ENCODE results near the gene STARD6. TPM values are rescaled to one million over a fixed set of nuclear protein-coding genes. Genes with fewer than 3 reads are reported as not detected.
"Not testable (repeated sequence)": the region's sequence is repeated elsewhere in the genome, so short reads cannot be mapped to it uniquely, and the experiment has no call there.

STARD6 gene
- polyA plus RNA-seq, 3 donors = 0.30 to 0.82 (median 0.42) TPM

DNA sequence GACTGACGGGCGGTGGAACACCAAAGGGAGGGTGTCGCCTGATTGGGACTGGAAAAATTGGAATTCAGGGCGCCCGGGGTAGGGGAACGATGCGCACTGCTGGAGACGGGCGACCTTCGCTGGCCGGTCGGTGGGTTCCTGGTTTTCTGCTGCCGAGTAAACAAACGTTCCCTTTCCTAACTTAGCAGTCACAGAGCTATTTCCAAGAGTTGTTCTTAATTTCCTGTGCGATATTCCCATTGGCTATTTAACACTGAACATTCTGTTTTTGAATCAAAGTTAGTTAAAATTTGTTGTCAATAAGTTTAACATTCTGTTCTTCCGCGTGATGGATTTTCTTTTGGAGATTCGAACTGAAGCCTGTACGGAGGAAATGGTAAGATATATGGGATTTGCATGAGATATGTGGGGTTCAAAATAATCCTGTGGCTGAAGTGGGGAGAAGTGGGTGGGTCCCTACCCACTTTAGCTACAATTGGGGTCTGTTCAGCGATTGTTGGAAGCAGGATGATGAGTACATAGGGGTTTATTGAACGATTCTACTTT is 910 bp upstream of the STARD6 start:
- peak in 8 of 11 donors; percentile 7 to 35 (median 23) for DNase-seq (ENCODE audit: extremely low read depth in 1 of 11, low read depth in 9 of 11, low spot score in 4 of 11)

DNA sequence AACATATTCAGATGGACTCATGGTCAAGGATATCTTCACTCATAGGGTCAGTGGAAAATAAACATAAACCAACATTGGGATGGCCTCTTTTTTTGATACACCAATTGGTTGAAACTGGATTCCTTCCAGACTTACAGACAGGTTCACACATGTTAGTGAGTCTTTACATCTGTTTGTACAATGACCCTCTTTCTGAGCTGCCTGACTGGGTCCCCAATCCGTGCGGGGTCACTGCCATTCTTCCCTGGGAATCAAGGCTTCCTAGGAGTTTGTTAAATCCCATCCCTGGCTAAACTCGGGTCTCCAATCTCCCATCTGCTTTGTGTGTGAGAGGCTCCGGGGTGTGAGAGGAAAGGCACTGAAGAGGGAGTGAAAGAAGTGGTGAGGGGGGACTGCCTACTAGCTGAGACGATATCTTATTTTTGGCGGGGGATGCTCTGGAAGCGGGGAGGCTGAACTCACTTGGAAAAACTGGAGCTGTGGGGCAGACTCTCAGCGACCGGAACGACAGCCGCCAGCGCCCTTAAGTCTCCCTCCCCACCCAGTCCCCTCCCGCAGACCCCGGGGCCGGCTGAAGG is 487 bp downstream of the STARD6 start:
- peak in 7 of 11 donors; percentile 1 to 17 (median 9) for DNase-seq (ENCODE audit: extremely low read depth in 1 of 11, low read depth in 9 of 11, low spot score in 4 of 11)

- DNase-seq (ENCODE audit: extremely low read depth in 1 of 11, low read depth in 9 of 11, low spot score in 4 of 11) = no peak
These were observed 6.5 kb downstream of the STARD6 start for GRCh38 chr18:54351186-54351585.

GRCh38 chr18:54338230-54338629 is 19.4 kb downstream of the STARD6 start:
- no peak for DNase-seq (ENCODE audit: extremely low read depth in 1 of 11, low read depth in 9 of 11, low spot score in 4 of 11)

GRCh38 chr18:54335638-54336173 is 22.0 kb downstream of the STARD6 start:
- no peak for DNase-seq (ENCODE audit: extremely low read depth in 1 of 11, low read depth in 9 of 11, low spot score in 4 of 11)

- DNase-seq (ENCODE audit: extremely low read depth in 1 of 11, low read depth in 9 of 11, low spot score in 4 of 11) = no peak
These were observed 26.7 kb downstream of the STARD6 start for GRCh38 chr18:54330768-54331548.

- no peak for DNase-seq (ENCODE audit: extremely low read depth in 1 of 11, low read depth in 9 of 11, low spot score in 4 of 11)
These were observed 27.9 kb downstream of the STARD6 start for GRCh38 chr18:54329787-54330186.

- no peak for DNase-seq (ENCODE audit: extremely low read depth in 1 of 11, low read depth in 9 of 11, low spot score in 4 of 11)
These were observed 29.8 kb downstream of the STARD6 start for GRCh38 chr18:54327818-54328217.

DNA sequence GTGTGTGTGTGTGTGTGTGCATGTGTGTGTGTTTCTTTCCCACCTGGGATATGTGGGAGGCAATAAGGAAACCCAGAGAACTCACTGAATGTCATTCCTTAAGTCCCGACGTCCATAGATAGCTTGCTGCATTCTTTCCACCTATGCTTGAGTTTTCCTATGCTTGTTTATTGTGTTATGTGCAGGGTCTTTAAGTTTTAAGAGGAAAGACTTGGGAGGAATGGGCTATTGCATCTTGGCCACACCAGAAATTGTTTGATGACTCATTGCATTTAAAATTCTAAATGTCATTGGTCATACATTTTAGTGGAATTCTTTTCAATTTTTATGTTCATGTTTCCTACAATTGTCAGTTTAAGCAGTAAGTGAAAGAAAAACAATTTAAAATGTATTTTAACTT is 33.7 kb downstream of the STARD6 start:
- no peak for DNase-seq (ENCODE audit: extremely low read depth in 1 of 11, low read depth in 9 of 11, low spot score in 4 of 11)

DNA sequence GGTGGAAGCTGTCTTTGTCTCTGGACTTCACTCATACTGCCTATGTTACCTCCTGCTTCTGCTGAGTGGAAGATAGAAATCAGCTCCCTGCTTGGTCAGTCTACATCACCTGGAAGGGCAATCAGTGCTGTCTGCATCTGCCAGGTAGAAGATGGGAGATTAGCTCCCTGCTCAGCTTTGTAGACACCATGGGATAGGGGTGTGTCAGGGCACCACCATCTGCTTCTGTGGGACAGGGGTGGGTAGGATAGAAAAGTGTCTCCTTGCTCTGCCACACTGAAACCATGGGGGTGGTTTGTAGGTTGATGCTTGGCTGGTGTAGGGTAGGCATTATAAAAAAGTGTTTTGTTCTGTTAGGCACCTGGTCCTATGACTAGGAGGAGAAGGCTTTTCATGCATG is 34.1 kb downstream of the STARD6 start:
- no peak for DNase-seq (ENCODE audit: extremely low read depth in 1 of 11, low read depth in 9 of 11, low spot score in 4 of 11)

- DNase-seq (ENCODE audit: extremely low read depth in 1 of 11, low read depth in 9 of 11, low spot score in 4 of 11) = no peak
These were observed 41.4 kb downstream of the STARD6 start for GRCh38 chr18:54316071-54316820.

DNA sequence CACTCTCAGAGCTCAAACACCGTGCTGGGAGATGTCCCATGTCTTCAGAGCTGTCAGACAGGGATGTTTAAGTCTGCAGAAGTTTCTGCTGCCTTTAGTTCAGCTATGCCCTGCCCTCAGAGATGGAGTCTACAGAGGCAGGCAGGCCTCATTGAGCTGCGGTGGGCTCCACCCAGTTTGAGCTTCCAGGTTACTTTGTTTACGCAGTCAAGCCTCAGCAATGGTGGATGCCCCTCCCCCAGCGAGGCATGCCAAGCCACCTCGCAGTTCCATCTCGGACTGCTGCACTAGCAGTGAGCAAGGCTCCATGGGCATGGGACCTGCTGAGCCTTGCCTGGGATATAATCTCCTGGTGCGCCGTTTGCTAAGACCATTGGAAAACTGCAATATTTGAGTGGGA is 48.1 kb downstream of the STARD6 start:
- not testable (repeated sequence) for DNase-seq (ENCODE audit: extremely low read depth in 1 of 11, low read depth in 9 of 11, low spot score in 4 of 11)

DNA sequence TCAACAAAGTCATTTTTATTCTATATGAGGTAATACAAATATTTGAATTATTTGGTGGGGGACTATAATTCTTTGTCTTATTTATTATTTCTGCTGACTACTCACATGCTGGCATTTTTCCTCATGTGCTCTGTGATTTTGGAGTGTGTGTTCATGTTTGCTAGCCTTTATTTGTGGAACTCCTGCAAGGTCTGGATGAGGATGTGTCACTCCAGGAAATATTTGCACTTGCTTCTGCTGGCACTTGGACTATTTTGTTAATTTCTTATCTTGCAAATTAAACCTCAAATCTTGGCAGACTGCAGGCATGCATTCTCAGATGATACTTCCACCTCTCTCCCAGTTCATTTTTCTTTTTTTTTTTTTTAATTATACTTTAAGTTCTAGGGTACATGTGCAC is 54.2 kb downstream of the STARD6 start:
- DNase-seq (ENCODE audit: extremely low read depth in 1 of 11, low read depth in 9 of 11, low spot score in 4 of 11) = no peak

DNA sequence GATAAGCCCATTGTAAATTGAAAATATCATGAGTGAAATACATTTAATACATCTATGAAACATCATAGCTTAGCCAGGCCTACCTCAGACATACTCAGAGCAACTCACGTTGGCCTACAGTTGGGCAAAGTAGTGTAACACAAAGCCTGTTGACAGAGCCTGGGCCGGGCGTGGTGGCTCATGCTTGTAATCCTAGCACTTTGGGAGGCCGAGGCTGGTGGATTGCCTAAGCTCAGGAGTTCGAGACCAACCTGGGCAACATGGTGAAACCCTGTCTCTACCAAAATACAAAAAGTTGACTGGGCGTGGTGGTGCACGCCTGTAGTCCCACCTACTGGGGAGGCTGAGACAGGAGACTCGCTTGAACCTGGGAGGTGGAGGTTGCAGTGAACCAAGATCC is 58.7 kb downstream of the STARD6 start:
- not testable (repeated sequence) for DNase-seq (ENCODE audit: extremely low read depth in 1 of 11, low read depth in 9 of 11, low spot score in 4 of 11)

- DNase-seq (ENCODE audit: extremely low read depth in 1 of 11, low read depth in 9 of 11, low spot score in 4 of 11) = peak in 4 of 11 donors; percentile 9 to 32 (median 12)
These were observed 61.6 kb downstream of the STARD6 start for GRCh38 chr18:54296062-54296461.

DNA sequence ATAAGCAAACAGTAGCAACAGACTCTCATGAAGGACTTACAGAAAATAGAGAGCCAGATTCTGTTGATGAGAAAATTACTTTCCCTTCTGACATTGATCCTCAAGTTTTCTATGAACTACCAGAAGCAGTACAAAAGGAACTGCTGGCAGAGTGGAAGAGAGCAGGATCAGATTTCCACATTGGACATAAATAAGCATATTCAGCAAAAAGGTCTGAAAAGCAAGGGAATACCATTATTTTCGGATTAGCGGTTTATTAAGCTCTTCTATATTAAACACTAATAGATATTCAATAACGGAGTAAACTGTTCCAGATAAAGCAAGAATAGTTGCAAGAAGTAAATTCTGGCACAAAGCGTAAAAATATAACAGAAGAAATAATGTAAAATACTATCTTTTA is 63.4 kb downstream of the STARD6 start:
- DNase-seq (ENCODE audit: extremely low read depth in 1 of 11, low read depth in 9 of 11, low spot score in 4 of 11) = no peak

- no peak for DNase-seq (ENCODE audit: extremely low read depth in 1 of 11, low read depth in 9 of 11, low spot score in 4 of 11)
These were observed 72.5 kb downstream of the STARD6 start for GRCh38 chr18:54284981-54285785.

GRCh38 chr18:54284535-54284934 is 73.1 kb downstream of the STARD6 start:
- no peak for DNase-seq (ENCODE audit: extremely low read depth in 1 of 11, low read depth in 9 of 11, low spot score in 4 of 11)

GRCh38 chr18:54280220-54280569 is 77.5 kb downstream of the STARD6 start:
- DNase-seq (ENCODE audit: extremely low read depth in 1 of 11, low read depth in 9 of 11, low spot score in 4 of 11) = peak in 3 of 11 donors; percentile 4 to 18 (median 7)
